ENCODE results near the gene NOX4.

GRCh38 chr11:89358761-89359160 is 132.4 kb downstream of the NOX4 start:
- TF ChIP-seq CTCF (IDR thresholded peaks at IDR 0.05): no peak
- no peak for TF ChIP-seq POLR2A (IDR thresholded peaks at IDR 0.05; ENCODE audit: low read length)
- TF ChIP-seq RARB (CRISPR knock-in tag; IDR thresholded peaks at IDR 0.05): no peak
- TF ChIP-seq BCL3 (IDR thresholded peaks at IDR 0.05): no peak
- TF ChIP-seq CHD2 (IDR thresholded peaks at IDR 0.05; ENCODE audit: low read length, partially characterized antibody): no peak
- TF ChIP-seq ZFP36 (IDR thresholded peaks at IDR 0.05; ENCODE audit: borderline replicate concordance, partially characterized antibody): no peak
- no peak for TF ChIP-seq SMC3 (IDR thresholded peaks at IDR 0.05)
- TF ChIP-seq USF2 (IDR thresholded peaks at IDR 0.05): no peak
- TF ChIP-seq MAX (IDR thresholded peaks at IDR 0.05): no peak
- TF ChIP-seq PHF8 (IDR thresholded peaks at IDR 0.05; ENCODE audit: borderline replicate concordance, low read depth): no peak
- TF ChIP-seq HOXB5 (CRISPR knock-in tag; IDR thresholded peaks at IDR 0.05): no peak
- TF ChIP-seq RNF2 (IDR thresholded peaks at IDR 0.05; ENCODE audit: borderline replicate concordance, low read depth): no peak

Measured in A549 (cell line).